ENCODE data around the gene EXT2. TPM values are rescaled to one million over a fixed set of nuclear protein-coding genes. Genes with fewer than 3 reads are reported as not detected.
A peak's percentile ranks its signal among the peaks of the same experiment; 100 is the strongest.

EXT2 gene
- total and polyA plus RNA-seq, 11 donors: 12.6 to 41.9 (median 31.9) TPM

DNA sequence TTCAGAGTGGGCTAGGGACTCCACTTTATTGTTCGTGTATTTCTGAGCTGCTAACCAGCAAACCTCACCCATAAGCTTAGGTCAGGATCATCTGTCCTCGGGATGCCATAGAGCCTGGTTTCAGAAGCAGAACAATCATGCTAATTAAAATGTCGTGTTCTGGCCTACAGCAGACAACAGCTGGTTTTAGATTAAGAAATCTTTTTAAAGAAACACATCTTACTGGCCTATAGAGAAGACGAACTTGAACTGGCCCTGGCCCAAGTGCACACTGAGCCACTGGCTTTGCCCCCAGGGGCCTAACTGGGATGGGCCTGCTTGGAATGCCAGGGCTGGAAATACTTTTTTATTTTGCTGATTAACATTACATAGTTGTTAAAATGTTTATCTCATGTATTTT lies 151.2 kb downstream of the EXT2 start:
- H3K9me3 ChIP-seq: peaks cover 0 to under 1% (median 0%) of the 10 kb centered on the region in 12 donors
- peaks cover 0 to 61% (median 35%) of the 10 kb centered on the region in 12 donors for H3K4me1 ChIP-seq
- whole genome bisulfite sequencing, 4 donors: 23 to 41% (median 38%) methylated on average over 4 of the region's 4 CpGs
- DNase-seq (peak in 2 of 5 donors; percentile 68 to 71), ATAC-seq (peak in 2 of 4 donors; percentile 29 to 40)
- H3K27ac ChIP-seq: peak overlapping the region in 2 of 12 donors; percentile 12 to 19
- H3K4me3 ChIP-seq: no peak overlapping the region
- no peaks in the 10 kb centered on the region for H3K27me3 ChIP-seq
- intact Hi-C loops (cut with DNase I): loop anchor here in 1 of 10 donors (5.0 kb wide), 1 partner anchor 114 kb away; no protein-coding TSS in a partner anchor
- peaks cover 0 to 13% (median 0%) of the 10 kb centered on the region in 9 donors for H3K36me3 ChIP-seq
- TF ChIP-seq, protein P1, sequence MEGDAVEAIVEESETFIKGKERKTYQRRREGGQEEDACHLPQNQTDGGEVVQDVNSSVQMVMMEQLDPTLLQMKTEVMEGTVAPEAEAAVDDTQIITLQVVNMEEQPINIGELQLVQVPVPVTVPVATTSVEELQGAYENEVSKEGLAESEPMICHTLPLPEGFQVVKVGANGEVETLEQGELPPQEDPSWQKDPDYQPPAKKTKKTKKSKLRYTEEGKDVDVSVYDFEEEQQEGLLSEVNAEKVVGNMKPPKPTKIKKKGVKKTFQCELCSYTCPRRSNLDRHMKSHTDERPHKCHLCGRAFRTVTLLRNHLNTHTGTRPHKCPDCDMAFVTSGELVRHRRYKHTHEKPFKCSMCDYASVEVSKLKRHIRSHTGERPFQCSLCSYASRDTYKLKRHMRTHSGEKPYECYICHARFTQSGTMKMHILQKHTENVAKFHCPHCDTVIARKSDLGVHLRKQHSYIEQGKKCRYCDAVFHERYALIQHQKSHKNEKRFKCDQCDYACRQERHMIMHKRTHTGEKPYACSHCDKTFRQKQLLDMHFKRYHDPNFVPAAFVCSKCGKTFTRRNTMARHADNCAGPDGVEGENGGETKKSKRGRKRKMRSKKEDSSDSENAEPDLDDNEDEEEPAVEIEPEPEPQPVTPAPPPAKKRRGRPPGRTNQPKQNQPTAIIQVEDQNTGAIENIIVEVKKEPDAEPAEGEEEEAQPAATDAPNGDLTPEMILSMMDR (IDR thresholded peaks at IDR 0.05): no peak
- TF ChIP-seq POLR2A (IDR thresholded peaks at IDR 0.05): no peak

DNA sequence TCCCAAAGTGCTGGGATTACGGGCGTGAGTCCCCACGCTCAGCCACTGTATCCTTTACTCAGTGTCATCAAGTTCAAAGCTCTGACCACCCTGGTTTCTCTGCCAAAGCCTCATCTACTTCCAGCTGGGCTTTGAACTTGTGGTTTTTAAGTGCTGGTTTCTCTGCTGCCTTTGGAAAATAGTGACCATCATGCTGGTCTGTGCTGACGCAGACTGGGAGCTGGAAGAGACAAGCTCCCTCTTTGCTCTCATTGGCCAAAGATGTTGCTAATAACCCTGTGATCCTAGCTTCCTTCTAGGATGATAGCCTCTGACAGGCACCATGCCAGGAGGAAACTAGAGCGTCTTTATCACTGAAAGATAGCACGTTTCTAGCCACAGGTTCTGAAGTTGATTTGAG lies 152.0 kb downstream of the EXT2 start:
- TF ChIP-seq, protein P1 (IDR thresholded peaks at IDR 0.05): no peak
- no peak for TF ChIP-seq POLR2A (IDR thresholded peaks at IDR 0.05)
- Histone ChIP-seq H3K36me3 (peaks cover 0 to 13% (median 0%) of the 10 kb centered on the region in 9 donors), H3K4me3 (no peak overlapping the region), H3K27me3 (no peaks in the 10 kb centered on the region), H3K4me1 (peaks cover 0 to 53% (median 29%) of the 10 kb centered on the region in 12 donors), H3K9me3 (peaks cover 0 to 9% (median 5%) of the 10 kb centered on the region in 12 donors), H3K27ac (peak overlapping the region in 1 of 12 donors; percentile 12)
- 57 to 77% (median 74%) methylated on average over 3 to 6 of the region's 6 CpGs for WGBS, 4 donors
- ATAC-seq (no peak), DNase-seq (no peak)
- intact Hi-C loops (cut with DNase I): loop anchor here in 1 of 10 donors (5.0 kb wide), 1 partner anchor 115 kb away; no protein-coding TSS in a partner anchor

DNA sequence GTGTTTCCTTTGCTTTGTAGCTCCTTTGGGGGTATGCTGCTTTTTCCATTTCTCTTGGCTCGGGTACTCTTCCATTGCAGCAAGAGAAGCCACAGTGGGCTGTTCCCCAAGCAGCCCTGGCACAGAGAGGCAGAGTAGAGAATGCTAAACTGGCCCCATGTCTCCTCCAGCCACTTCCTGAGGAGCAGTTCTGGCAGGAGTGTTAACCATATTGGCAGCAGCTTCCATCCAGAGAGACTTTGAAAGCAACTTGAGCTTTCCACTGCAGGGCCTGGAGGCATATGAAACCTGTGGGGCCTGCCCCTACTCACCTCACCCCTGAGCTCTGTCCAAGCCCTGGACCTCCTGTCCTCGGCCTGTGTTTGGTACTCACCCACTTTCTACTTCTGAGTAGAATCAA lies 152.6 kb downstream of the EXT2 start:
- no peak overlapping the region for H3K27ac ChIP-seq
- H3K36me3 ChIP-seq: peaks cover 0 to 13% (median 0%) of the 10 kb centered on the region in 9 donors
- peaks cover 0 to 47% (median 24%) of the 10 kb centered on the region in 12 donors for H3K4me1 ChIP-seq
- H3K9me3 ChIP-seq: peaks cover 0 to 15% (median 10%) of the 10 kb centered on the region in 12 donors
- DNase-seq (no peak), ATAC-seq (peak in 1 of 4 donors; percentile 54)
- H3K4me3 ChIP-seq: no peak overlapping the region
- TF ChIP-seq POLR2A (IDR thresholded peaks at IDR 0.05): no peak
- TF ChIP-seq, protein P1 (IDR thresholded peaks at IDR 0.05): no peak
- intact Hi-C loops (cut with DNase I): loop anchor here in 1 of 10 donors (5.0 kb wide), 1 partner anchor 116 kb away; no protein-coding TSS in a partner anchor
- WGBS, 4 donors: 83 to 100% (median 89%) methylated on average over 2 of the region's 2 CpGs
- H3K27me3 ChIP-seq: no peaks in the 10 kb centered on the region

DNA sequence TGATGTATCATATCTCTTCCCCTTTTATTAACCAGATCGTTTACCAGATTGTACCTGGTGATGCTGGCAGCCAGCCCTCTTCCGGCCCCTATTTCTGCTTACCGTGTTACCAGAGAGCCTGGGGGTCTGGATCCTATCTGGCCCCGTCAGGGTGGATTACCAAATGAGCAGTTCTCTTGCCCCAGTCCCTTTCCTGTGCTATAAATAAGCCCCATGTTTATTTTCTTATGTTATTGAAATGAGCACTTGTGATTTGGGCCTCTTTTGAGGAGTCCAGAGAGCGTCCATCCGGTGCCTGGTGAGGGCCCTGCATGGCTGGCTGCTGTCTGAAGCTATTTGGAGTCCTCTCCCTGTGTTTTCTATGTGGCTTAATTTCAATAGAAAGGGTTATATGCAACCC lies 154.9 kb downstream of the EXT2 start:
- Histone ChIP-seq H3K4me1 (peaks cover 0 to 24% (median 12%) of the 10 kb centered on the region in 12 donors), H3K9me3 (peaks cover 0 to 22% (median 13%) of the 10 kb centered on the region in 12 donors), H3K27me3 (no peaks in the 10 kb centered on the region), H3K27ac (no peak overlapping the region), H3K4me3 (no peak overlapping the region), H3K36me3 (no peaks in the 10 kb centered on the region)
- intact Hi-C loops (cut with DNase I): loop anchor here in 1 of 10 donors (10.0 kb wide), 1 partner anchor 116 kb away; no protein-coding TSS in a partner anchor
- 74 to 88% (median 88%) methylated on average over 6 of the region's 6 CpGs for WGBS, 4 donors
- TF ChIP-seq, protein P1 (IDR thresholded peaks at IDR 0.05): no peak
- no peak for TF ChIP-seq POLR2A (IDR thresholded peaks at IDR 0.05)
- ATAC-seq (no peak), DNase-seq (no peak)
